HG03095 (cell line): ENCODE results near the gene KCNN3.

Source experiments
- ATAC-seq: cut with Tn5 transposase; IDR thresholded peaks from one replicate; pipeline ENCODE4 v1.9.1; 2021; ENCODE audit warnings: moderate library complexity; ENCODE audit not compliant: unreplicated experiment

KCNN3 gene

DNA sequence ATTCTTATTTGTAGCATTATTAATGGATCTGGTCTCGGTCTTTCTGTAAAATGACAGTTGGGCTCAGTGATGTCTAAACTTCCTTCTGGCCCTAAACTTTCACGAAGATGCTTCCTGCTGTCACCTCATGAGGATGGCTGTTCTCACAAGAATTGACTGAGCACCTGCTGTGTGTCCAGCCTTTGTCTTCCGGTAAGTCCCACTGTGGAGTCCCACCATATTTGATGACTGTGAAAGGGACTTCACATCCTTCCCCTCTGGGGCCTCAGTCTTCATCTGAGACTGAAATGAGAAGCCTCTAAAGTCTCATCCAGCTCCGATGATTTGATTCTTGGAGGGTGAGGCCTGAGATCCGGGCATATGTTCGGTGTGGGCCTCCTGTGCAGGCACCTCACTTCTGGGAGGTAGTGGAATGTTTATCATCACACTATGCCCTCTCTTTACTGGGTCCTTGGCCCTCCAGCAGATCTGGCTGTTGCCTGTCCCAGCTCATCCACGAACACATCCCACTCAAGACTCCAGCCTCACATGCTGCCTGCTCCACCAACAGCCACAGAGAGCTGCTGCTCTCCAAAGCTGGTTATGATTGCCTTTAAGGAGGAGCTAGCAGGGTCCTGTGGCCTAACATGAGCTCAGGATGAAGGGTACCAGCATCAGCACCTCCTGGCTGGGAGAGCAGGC is 95.8 kb downstream of the KCNN3 start:
- no peak for ATAC-seq

DNA sequence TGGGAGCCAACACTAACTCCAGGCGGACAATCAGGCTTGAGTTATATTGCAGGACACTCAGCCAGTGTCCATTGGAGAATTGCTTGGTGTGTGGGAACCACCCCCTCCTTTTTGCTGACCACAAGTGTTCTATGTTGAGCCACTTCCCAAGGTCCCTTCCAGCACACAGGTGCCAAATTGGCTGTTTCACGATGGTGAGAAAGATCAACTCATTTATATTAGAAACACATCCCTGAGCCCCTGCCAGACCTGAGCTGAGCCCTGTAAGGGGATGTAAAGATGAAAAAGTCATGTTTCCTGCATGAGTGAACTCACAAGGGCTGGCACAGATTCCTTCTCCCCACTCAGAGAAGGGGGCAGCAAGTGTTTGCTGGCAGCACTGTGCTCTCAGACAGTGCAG is 96.5 kb downstream of the KCNN3 start:
- no peak for ATAC-seq

DNA sequence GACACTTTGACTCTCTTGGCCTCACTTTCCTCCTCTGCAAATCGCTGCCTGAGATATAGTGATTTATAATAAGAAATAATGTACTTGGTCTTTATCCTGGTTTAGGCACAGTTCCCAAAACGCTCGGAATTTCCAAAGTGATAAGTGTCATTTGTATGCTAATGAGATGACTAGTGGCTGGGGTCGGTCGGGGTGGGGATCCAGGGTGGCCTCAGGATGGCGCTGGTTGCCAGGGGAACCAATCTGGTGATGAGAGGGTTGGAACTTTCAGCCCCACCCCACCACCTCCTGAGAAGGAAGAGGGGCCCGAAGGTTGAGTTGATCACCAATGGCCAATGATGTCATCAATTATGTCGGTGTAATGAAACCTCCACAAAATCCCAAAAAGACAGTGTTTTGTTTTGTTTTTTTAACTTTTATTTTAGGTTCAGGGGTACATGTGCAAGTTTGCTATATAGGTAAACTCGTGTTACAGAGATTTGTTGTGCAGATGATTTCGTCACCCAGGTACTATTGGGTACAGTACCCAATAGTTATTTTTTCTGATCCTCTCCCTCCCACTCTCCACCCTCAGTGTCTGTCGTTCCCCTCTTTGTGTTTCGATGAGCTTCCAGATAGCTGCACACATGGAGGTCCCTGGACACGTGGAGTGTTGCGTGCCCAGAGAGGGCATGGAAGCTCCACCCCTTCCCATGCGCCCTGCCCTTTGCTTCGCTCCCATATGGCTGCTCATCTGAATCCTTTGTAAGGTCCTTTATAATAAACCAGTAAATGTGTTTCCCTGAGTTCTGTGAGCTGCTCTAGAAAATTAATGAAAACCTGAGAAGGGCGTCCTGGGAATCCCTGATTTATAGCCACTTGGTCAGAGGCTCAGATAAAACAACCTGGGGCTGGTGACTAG is 97.2 kb downstream of the KCNN3 start:
- ATAC-seq, result no peak

DNA sequence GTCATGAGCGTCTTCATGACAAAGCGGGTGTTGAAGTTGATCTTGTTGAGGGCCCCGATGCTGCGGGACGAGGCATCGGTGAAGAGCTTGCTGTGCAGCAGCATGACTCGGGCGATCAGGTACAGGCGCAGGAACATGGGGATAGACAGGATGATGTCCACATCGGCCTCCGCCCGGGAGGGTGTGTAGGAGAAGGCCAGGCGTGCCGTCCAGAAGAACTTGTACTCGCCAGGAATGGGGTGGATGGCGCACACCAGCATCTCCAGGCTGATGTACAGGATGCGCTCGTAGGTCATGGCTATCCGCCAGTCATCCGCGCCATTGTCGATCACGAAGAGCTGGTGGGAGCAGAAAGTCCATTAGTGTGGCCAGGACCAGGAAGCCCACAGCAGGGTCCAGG is 98.0 kb downstream of the KCNN3 start:
- no peak for ATAC-seq

DNA sequence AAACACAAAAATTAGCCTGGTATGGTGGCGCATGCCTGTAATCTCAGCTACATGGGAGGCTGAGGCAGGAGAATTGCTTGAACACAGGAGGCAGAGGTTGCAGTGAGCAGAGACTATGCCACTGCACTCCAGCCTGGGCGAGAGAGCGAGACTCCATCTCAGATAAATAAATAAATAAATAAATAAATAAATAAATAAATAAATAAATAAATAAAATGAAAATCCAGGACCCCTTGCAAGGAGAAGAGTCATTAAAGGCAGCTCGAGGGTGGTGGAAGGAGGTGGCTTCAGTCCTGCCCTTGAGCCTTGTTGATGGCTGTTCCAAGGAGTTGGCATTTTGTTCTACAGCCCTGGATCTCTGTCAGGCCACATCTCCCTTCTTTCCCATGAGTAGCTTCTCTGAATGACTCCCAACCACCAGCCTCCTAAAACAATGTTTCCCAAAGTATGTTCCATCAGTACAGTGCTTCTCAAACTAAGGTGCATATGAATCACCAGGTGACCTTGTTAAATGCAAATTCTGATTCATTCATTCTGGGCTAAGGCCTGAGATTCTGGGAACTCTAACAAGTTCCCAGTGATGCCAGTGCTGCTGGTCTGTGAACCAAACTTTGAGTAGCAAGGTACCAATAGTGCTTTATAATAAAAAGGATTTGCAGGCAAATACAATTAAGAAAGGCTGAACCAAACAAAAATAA is 99.0 kb downstream of the KCNN3 start:
- ATAC-seq, result no peak

DNA sequence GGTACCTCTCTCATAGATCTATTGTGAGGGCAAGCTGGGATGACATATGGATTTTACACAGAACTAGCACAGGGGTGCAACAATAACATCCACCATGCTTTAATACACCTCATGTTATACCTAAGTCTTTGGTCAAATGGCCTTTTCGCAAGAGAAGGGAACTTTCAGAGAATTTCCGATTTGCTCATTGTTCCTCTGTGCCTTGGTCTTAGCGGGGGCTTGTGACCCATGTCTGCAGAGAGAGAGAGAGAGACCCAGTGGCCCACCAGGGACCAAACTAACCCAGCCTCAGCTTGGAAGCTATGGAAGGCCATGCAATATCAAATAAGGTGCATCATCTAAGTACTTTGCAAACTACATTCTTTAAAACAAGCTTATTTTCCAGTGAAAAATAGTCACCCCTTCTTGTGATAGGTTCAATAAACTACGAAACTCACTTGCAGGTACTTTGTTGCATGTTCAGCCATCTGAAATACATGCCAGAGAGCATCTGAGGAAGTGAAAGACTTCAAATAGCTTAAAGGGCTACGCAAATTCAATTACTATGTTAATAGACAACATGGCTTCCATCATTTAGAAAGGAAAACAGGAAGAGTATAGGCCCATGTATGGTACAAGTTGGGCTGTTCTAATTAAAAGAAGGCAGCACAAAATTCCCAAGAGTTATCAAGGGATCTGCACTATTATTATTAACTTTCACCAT is 100.7 kb downstream of the KCNN3 start:
- no peak for ATAC-seq

DNA sequence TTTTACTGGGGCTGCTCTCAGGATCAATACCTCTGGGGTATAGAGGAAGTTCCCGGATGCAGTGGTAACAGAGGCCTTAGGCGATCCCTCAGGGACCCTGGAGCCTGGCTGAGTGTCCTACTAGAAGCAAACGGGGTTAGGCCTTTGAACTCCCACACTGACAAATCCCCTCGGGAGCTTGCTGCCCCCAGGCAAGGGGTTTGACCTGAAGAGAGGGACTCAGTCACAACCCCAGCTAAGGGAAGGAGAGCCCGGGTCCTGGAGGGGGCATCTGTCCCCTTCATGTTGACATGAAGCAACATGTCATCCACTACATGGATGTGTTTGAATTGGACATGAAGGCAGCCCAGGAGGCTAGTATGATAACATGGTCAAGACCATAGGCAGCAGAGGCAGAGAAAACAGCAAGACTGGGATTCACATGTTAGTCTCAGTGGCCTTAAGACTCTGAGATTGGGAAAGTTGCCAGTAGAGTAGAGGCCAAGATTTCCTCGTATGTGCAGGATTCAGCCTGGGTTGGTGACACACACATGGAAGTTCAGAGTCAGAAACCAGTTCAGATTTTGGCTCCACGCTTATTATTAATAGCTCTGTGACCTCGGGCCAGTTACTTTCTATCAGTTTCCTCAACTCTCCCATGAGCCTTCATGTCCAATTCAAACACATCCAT is 101.5 kb downstream of the KCNN3 start:
- no peak for ATAC-seq

DNA sequence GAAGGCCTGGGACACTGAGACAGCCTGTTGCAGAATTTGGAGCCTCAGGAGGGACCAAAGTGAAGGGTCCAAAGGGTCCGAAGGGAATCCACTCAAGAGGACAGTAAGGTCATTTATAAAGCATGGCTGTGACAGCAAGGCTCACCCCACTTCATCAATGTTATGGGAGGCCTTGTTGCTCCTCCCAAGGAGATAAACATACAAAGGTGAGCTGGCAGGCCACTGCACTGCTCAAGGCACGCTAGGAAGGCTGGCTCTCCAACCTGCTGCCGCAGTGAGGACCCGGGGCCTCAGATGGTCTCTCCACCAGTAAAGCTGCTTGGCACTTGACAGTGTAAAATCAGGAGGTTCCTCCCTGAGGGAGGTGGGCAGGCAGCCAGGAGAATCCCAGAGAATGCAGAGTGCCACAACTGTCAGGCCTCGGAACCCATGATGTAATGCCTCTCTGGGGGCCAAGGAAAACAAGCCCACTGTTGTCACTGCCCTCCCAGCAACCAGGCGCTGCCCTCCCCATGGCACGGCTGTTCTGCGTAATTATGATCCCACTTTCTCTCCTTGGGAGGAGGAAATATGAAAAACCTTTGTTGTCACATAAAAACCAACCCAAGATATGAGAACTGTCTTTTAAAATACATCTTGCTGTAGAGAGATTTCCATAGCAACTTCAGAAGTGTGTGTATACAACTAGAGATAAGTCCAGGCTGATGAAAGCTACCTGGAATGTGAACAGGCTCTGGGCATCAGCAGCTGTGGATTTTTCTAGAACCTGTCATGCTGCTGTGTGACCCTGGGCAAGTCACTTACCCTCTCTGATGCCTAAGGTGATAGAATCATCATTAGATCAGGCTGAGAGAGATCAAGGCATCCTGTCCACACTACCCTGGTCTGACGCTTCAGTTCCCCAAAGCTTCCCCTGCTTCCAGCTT is 102.5 kb downstream of the KCNN3 start:
- no peak for ATAC-seq

DNA sequence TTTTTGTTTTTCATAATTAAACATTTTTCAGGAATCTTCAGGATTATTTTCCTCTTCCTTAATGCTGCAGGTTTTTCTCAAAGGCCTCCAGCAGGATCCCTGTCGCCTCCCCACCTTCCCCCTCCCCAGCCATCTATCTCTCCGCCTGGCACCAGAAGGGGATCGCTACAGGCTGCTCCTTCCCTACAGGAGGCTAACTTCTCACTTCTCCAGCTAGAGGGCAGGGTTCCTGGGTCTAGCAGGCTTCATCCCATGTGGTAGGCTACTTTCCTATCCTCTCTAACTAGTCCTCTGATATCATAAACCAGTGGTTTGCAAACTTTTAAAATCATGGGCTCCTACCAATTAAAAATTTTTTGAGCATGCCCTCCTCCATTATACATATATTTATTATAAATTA is 104.1 kb downstream of the KCNN3 start:
- no peak for ATAC-seq

DNA sequence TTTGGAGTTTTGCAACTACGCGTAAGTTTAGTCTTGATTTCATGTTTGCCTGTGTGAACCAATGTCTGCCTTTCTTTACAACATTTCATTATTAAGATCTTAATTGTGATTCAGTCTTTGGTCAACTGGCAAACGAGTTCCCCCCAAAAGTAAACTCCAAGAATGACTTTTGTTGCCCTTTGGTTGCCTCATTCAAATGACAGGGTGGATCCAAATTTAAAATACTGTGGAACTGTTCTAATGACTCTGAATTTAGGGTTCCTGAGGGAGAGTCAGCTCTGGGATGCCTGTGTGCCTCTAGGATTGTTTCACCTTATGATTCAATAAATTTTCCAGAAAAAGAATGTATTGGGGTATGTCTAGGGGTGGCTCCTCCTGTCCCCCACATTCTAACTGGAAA is 105.3 kb downstream of the KCNN3 start:
- no peak for ATAC-seq

DNA sequence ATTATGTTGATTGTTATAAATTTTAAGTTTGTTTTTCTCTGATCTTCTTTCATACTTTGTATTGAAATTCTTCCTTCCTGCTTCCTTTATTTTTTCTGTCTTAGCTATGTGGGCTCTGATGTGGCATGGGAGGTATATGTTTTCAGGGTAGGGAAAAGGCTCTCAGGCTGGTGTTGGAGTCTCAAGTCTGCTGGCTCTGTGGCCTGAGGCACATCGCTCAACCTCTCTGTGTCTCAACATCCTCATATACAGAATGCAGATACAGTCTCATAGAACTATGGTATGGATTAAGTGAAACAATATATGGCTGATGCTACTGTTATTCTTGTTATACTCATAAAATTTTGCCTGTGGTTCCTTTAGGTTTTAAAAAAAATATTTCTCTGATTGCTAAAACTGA is 105.9 kb downstream of the KCNN3 start:
- no peak for ATAC-seq

DNA sequence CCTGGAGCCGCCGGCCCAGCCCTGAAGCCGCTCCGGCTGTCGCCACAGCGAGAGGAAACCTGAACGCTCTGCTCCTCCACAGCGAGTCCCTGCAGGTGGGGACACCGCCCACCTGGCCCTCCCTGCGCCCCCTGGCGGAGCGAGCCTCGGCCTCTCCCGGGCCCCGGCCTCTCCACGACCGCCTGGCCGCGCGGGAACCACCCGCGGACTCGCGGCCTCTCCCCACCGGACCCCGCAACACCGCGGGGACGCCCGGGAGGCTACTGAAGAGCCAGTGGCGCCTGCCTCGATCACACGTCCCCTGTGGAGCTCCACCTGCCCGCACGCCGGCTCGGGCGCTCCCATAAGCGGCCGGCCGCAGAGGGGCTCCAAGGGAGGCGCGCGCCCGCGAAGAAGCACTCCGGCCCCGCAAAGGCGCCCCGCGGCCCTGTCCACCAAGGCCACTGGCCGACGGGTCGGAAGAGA is 109.6 kb downstream of the KCNN3 start:
- no peak for ATAC-seq

DNA sequence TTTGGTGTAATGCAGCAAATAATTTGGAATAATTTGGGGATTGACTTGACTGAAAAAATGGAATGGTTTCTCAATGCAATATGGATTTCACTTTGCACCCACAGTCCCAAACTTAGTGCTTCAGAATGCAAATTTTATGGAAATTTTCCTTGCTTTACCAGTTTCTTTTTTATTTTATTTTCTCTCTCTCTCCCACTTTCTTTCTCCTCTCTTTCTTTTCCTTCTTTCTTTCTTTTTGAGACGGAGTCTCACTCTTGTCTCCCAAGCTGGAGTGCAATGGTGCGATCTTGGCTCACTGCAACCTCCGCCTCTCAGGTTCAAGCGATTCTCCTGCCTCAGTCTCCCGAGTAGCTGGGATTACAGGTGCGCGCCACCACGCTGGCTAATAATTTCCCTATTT is 110.3 kb downstream of the KCNN3 start:
- ATAC-seq, result no peak

DNA sequence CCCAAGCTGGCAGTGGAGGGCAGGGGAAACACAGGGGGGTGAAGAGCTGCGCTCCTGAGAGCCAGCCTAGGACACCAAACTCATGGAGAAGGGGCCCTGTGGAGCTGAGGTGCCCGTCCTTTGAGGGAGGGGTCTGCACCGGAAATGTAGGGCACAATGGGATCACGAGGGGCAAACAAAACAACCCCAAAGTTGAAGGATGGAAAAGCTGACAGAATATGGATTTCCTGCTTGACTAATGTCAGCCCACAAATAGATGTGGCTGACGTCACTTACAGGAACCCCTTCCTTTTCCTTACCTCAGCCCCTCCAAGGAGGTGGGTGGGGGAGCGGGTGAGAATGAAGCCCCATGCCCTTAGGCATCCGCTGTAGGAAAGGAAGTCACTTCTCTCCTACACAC is 110.9 kb downstream of the KCNN3 start:
- ATAC-seq, result no peak

DNA sequence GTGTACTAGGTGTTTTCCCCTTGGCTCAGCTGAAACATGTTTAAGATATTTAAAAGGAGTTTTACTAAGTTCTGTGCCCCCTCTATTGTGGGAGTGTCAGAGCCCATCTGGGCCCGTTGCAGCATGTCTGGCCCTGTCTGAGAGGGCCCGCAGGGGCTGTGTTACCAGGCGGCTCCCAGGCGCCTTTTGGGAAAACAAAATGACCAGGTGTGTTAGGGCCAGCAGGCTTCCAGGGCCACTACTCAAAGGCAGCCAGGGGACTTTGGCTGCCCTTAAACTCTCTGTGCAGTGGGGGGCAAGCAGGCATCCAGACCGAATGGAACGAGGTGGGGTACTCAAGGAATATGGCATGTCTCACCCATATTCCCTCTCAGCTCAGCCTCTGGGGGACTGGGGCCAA is 111.7 kb downstream of the KCNN3 start:
- ATAC-seq, result no peak

DNA sequence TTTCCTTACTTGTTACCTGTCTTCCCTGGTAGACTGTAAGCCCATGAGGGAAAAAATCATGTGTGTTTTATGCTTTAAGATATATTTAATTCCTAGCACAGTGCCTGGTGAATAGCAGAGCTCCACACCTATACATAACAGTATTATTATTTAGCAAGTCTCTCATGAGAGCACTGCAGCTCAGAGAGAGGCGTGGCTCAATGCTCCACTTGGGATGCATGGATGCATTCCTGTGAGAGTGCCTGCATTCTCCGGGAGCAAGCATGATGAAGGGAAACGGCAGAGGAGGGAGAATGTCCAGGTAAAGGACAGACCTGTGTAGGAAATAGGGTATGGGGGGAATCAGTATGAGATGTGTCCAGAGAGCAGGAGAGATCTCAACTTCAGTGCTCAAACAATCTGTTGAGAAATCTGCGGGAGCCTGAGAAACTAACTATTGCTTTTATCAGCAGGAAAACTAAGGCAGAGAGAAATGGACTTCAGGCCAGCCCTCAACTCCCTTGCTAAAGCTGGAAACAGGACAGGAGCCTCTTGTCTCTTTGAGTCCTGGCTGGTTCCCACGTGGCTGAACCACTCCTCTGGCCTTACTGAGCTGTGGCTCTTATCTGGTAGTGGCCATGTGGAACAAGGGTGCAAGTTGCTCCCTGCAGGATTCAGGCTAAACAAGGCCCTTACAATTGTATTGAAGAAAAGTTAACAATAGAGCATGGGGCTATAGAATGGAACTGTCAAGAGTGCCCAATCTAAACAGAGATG is 113.1 kb downstream of the KCNN3 start:
- ATAC-seq, result no peak

DNA sequence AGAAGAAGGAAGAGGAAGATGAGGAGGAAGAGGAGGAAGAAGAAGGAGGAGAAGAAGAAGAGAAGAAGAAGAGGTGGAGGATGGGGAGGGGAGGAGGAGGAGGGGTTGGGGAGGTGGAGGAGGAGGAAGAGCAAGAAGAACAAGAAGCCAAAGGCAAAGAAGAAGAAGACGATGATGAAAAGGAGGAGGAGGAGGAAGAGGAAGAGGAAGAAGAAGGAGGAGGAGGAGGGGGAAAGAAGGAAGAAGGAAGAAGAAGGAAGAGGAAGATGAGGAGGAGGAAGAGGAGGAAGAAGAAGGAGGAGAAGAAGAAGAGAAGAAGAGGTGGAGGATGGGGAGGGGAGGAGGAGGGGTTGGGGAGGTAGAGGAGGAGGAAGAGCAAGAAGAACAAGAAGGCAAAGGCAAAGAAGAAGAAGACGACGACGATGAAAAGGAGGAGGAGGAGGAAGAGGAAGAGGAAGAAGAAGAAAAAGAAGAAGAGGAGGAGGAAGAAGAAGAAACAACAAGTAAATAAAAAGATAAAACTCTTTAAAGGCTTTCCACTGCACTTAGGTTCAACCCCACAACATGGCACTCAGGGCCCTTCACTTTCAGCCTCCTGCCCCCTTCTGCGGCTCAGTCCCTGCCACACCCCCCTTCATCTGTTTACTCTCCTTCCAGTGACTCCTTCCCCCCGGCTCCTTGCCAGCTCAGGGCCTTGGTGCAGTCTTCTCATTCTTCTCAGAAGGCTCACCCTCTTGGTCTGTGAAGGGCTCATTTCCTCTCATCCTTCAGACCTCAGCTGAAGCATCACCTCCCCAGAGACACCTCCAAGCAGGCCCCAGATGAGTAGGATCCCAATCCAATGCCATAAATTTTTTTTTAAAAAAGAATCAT is 114.0 kb downstream of the KCNN3 start:
- no peak for ATAC-seq

DNA sequence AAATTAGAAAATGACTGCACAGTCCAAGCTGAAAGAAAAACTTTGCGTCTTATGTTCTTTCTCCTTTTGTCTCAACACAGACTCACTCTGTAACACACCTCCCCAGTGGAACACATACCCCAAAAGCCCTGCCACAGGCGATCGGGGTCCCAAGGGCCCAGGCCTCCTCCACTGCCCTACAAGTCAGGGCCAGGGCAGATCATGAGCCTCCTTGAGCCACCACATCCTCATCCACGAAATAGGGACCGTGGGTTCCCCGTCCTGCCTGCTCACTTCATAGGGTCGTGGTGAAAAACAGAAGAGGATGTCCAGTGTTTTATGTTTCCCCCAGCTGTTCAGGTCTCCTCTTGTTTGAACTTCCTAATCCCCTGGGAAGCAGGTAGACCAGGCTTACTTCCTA is 116.7 kb downstream of the KCNN3 start:
- ATAC-seq, result no peak
